ENCODE results near the gene DBT.

GRCh38 chr1:100249537-100250257 is at the start of gene DBT:
- TF ChIP-seq, protein P1, sequence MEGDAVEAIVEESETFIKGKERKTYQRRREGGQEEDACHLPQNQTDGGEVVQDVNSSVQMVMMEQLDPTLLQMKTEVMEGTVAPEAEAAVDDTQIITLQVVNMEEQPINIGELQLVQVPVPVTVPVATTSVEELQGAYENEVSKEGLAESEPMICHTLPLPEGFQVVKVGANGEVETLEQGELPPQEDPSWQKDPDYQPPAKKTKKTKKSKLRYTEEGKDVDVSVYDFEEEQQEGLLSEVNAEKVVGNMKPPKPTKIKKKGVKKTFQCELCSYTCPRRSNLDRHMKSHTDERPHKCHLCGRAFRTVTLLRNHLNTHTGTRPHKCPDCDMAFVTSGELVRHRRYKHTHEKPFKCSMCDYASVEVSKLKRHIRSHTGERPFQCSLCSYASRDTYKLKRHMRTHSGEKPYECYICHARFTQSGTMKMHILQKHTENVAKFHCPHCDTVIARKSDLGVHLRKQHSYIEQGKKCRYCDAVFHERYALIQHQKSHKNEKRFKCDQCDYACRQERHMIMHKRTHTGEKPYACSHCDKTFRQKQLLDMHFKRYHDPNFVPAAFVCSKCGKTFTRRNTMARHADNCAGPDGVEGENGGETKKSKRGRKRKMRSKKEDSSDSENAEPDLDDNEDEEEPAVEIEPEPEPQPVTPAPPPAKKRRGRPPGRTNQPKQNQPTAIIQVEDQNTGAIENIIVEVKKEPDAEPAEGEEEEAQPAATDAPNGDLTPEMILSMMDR (IDR thresholded peaks at IDR 0.05), result peak in 1 of 7 experiments; percentile 6
- TF ChIP-seq POLR2A (IDR thresholded peaks at IDR 0.05), result peak; percentile 91 to 99 (median 96)

Measured in body of pancreas (tissue), 4 donors.